A673 (cell line): ENCODE results near the gene PSMB5. TPM values are rescaled to one million over a fixed set of nuclear protein-coding genes. Genes with fewer than 3 reads are reported as not detected.
A peak's percentile ranks its signal among the peaks of the same experiment; 100 is the strongest.

Source experiments
- BruUV-seq: library from RNA; stranded (reverse); fragments of 400-500 nt; replicated peaks from 2 replicates; lab custom pipeline; 2021; lab: Mats Ljungman, UMichigan
- CTCF ChIA-PET: fragments of 300-600 bp; sonication (Branson Sonifier 250); formaldehyde crosslinking; loops from one replicate; lab custom pipeline; 2022; ENCODE audit warnings: antibody characterized with exemption; lab: Charles Lee
- POLR2A ChIA-PET: fragments of 300-600 bp; sonication (Branson Sonifier 250); formaldehyde crosslinking; loops from one replicate; lab custom pipeline; 2022; ENCODE audit warnings: antibody characterized with exemption; ENCODE audit not compliant: low non-redundant PET; lab: Charles Lee
- DNase-seq: peaks from one replicate; pipeline ENCODE4 v3.0.0-alpha.2; 2015; ENCODE audit warnings: low spot score
- H3K27ac ChIP-seq: fragments of 200-600 bp; sonication (generic); 2 replicates; pipeline ENCODE4 v1.5.1; 2016; ENCODE audit warnings: mixed run types, low read depth, mild to moderate bottlenecking, mixed read lengths, antibody characterized with exemption, low read length; ENCODE audit not compliant: poor library complexity, severe bottlenecking
- H3K27me3 ChIP-seq: fragments of 200-600 bp; sonication (generic); replicated peaks from 2 replicates; pipeline ENCODE4 v1.6.1; 2017; ENCODE audit warnings: mixed run types, low read depth, mild to moderate bottlenecking, mixed read lengths, antibody characterized with exemption, low read length; ENCODE audit not compliant: insufficient read depth, poor library complexity
- H3K36me3 ChIP-seq: fragments of 200-600 bp; sonication (generic); 2 replicates; pipeline ENCODE4 v1.6.1; 2016; ENCODE audit warnings: mixed run types, mild to moderate bottlenecking, mixed read lengths, antibody characterized with exemption, low read length; ENCODE audit not compliant: insufficient read depth, poor library complexity, severe bottlenecking
- H3K4me1 ChIP-seq: fragments of 200-600 bp; sonication (generic); 2 replicates; pipeline ENCODE4 v1.6.1; 2017; ENCODE audit warnings: mixed run types, mild to moderate bottlenecking, mixed read lengths, antibody characterized with exemption, low read length; ENCODE audit not compliant: insufficient read depth, poor library complexity, severe bottlenecking
- H3K4me3 ChIP-seq: fragments of 200-600 bp; sonication (generic); 2 replicates; pipeline ENCODE4 v1.5.1; 2016; ENCODE audit warnings: low read depth, mixed run types, mild to moderate bottlenecking, mixed read lengths, low read length; ENCODE audit not compliant: poor library complexity, severe bottlenecking
- H3K9me3 ChIP-seq: fragments of 200-600 bp; sonication (generic); 2 replicates; pipeline ENCODE4 v1.6.1; 2016; ENCODE audit warnings: mixed run types, low read depth, mild to moderate bottlenecking, mixed read lengths, antibody characterized with exemption, low read length; ENCODE audit not compliant: poor library complexity, severe bottlenecking
- EZH2 ChIP-seq: fragments of 200-600 bp; sonication (generic); IDR thresholded peaks from 2 replicates; pipeline ENCODE4 v1.6.1; 2017; ENCODE audit warnings: borderline replicate concordance, low read depth, mild to moderate bottlenecking, mixed read lengths, antibody characterized with exemption, low read length; ENCODE audit not compliant: poor library complexity, severe bottlenecking
- intact Hi-C: fragments of 100-400 bp; cut with micrococcal nuclease; formaldehyde crosslinking; loops from one replicate; pipeline ENCODE4 v1.10.0; 2022; ENCODE audit not compliant: unreplicated experiment
- total RNA-seq: library from RNA; stranded (reverse); gene quantifications from 2 replicates; pipeline ENCODE4 v1.2.3, GENCODE V29; 2021
- TF ChIP-seq, protein P1 (sequence below): fragments of 300-800, 200-600 bp; sonication (generic); conservative IDR thresholded peaks from 2 replicates; pipeline ENCODE4 v1.5.1; 2017; ENCODE audit warnings: low read depth, mild to moderate bottlenecking, antibody characterized with exemption, low read length, moderate library complexity, mixed read lengths

Gene PSMB5
- total RNA-seq, 1 experiment from 2014 or later, result 500 TPM

- no peaks in the 10 kb centered on the region for H3K27me3 ChIP-seq
- DNase-seq, result no peak
- H3K4me1 ChIP-seq, result peaks cover 11% of the 10 kb centered on the region
- no TSS peak for BruUV-seq
- no peaks in the 10 kb centered on the region for H3K9me3 ChIP-seq
- POLR2A ChIA-PET, result no interaction called here
- peaks cover 76% of the 10 kb centered on the region for H3K36me3 ChIP-seq
- TF ChIP-seq, protein P1, sequence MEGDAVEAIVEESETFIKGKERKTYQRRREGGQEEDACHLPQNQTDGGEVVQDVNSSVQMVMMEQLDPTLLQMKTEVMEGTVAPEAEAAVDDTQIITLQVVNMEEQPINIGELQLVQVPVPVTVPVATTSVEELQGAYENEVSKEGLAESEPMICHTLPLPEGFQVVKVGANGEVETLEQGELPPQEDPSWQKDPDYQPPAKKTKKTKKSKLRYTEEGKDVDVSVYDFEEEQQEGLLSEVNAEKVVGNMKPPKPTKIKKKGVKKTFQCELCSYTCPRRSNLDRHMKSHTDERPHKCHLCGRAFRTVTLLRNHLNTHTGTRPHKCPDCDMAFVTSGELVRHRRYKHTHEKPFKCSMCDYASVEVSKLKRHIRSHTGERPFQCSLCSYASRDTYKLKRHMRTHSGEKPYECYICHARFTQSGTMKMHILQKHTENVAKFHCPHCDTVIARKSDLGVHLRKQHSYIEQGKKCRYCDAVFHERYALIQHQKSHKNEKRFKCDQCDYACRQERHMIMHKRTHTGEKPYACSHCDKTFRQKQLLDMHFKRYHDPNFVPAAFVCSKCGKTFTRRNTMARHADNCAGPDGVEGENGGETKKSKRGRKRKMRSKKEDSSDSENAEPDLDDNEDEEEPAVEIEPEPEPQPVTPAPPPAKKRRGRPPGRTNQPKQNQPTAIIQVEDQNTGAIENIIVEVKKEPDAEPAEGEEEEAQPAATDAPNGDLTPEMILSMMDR, result no peak
- TF ChIP-seq EZH2, result no peak
- CTCF ChIA-PET, result no interaction called here
- intact Hi-C loops, result no loop called here
- no peak overlapping the region for H3K4me3 ChIP-seq
- no peak overlapping the region for H3K27ac ChIP-seq
Measured at GRCh38 chr14:23074906-23075305, 40.2 kb upstream of the PSMB5 start.

GRCh38 chr14:23071921-23072539 lies 37.3 kb upstream of the PSMB5 start:
- H3K4me3 ChIP-seq, result peak overlapping the region; percentile 86

GRCh38 chr14:23071244-23071920 lies 36.7 kb upstream of the PSMB5 start:
- CTCF ChIA-PET, result interaction anchor here (0.5 to 1.5 kb wide), 5 partner anchors 11 to 85 kb away, joined by 3 to 4 read pairs (median 4); partner anchors contain the start of genes ACIN1 and C14orf119
- Histone ChIP-seq H3K4me1 (peaks cover 36% of the 10 kb centered on the region), H3K36me3 (peaks cover 71% of the 10 kb centered on the region), H3K4me3 (peak overlapping the region; percentile 86), H3K27me3 (no peaks in the 10 kb centered on the region), H3K27ac (peak overlapping the region; percentile 90), H3K9me3 (no peaks in the 10 kb centered on the region)
- intact Hi-C loops, result no loop called here
- POLR2A ChIA-PET, result interaction anchor here (0.5 to 0.7 kb wide), 4 partner anchors 23 to 114 kb away, joined by 3 to 11 read pairs (median 4); partner anchors contain the start of genes ACIN1, C14orf119 and HAUS4
- TF ChIP-seq EZH2, result no peak
- TF ChIP-seq, protein P1, result no peak
- DNase-seq, result peak; percentile 96
- no TSS peak for BruUV-seq

More at GRCh38 chr14:23071921-23072539, 37.3 kb upstream of the PSMB5 start:
- Histone ChIP-seq H3K36me3 (peaks cover 71% of the 10 kb centered on the region), H3K4me1 (peaks cover 30% of the 10 kb centered on the region), H3K27ac (peak overlapping the region; percentile 90), H3K9me3 (no peaks in the 10 kb centered on the region), H3K27me3 (no peaks in the 10 kb centered on the region)
- BruUV-seq, result no TSS peak
- no peak for DNase-seq
- ChIA-PET POLR2A (interaction anchor here (0.5 to 0.7 kb wide), 4 partner anchors 23 to 115 kb away, joined by 3 to 11 read pairs (median 4); partner anchors contain the start of genes ACIN1, C14orf119 and HAUS4), CTCF (interaction anchor here (0.6 to 1.5 kb wide), 4 partner anchors 23 to 86 kb away, joined by 3 to 4 read pairs (median 4); partner anchors contain the start of genes ACIN1 and C14orf119)
- intact Hi-C loops, result no loop called here
- TF ChIP-seq, protein P1, result no peak
- TF ChIP-seq EZH2, result no peak
